ENCODE data around the gene RPLP1. TPM values are rescaled to one million over a fixed set of nuclear protein-coding genes. Genes with fewer than 3 reads are reported as not detected.

Gene RPLP1
- polyA plus RNA-seq, 1 experiment, result 722 TPM

DNA sequence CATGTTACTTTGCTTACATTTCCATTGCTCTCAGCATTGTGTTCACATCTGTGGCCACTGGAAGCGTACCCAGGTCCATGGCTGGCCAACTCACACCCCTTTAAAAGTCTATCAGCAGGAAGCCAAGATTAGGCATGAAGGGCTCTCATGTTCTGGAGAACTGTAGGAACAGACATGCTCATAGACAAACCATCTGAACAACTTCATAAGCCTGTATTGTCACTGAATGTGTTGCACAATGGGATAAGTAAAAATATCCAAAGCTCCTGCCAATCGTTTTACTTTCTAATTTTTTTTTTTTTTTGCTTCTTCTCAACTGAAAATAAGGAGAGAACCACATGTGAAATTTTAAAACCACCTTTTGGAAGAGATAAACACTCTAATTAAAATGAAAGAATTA is 6.4 kb downstream of the RPLP1 start:
- TF ChIP-seq, protein P1, sequence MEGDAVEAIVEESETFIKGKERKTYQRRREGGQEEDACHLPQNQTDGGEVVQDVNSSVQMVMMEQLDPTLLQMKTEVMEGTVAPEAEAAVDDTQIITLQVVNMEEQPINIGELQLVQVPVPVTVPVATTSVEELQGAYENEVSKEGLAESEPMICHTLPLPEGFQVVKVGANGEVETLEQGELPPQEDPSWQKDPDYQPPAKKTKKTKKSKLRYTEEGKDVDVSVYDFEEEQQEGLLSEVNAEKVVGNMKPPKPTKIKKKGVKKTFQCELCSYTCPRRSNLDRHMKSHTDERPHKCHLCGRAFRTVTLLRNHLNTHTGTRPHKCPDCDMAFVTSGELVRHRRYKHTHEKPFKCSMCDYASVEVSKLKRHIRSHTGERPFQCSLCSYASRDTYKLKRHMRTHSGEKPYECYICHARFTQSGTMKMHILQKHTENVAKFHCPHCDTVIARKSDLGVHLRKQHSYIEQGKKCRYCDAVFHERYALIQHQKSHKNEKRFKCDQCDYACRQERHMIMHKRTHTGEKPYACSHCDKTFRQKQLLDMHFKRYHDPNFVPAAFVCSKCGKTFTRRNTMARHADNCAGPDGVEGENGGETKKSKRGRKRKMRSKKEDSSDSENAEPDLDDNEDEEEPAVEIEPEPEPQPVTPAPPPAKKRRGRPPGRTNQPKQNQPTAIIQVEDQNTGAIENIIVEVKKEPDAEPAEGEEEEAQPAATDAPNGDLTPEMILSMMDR (IDR thresholded peaks at IDR 0.05; ENCODE audit: low read depth, low read length), result no peak
- H3K9me3 ChIP-seq (ENCODE audit: control insufficient read depth, insufficient read depth, low read length), result peaks cover 3% of the 10 kb centered on the region; the same call in 1 of the 2 replicates
- ChIA-PET POLR2A (no interaction called here), CTCF (interaction anchor here (0.8 kb wide), 1 partner anchor 427 kb away, joined by 3 read pairs; no protein-coding TSS in a partner anchor)
- no peak overlapping the region for H3K4me3 ChIP-seq (ENCODE audit: low read depth, low read length)
- no peak overlapping the region for H3K27ac ChIP-seq (ENCODE audit: low read depth, low read length)
- no peaks in the 10 kb centered on the region for H3K27me3 ChIP-seq (ENCODE audit: control insufficient read depth, insufficient read depth, low read length)
- DNase-seq (ENCODE audit: low read depth, low spot score), result no peak

DNA sequence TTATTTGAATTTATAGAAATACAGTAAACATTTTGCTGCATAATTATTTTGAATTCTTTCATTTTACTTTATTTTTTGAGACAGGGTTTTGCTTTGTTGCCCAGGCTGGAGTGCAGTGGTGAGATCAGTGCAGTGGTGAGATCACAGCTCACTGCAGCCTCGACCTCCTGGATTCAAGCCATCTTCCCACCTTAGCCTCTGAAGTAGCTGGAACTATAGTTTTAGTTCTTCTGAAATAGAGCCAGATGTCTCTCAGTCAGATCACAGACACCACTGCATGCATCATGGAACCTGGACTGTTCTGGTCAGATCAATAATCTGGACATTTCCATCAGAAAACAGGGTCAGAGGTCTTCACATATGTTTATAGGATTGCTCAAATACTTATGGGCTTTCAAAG is 7.9 kb downstream of the RPLP1 start:
- no peaks in the 10 kb centered on the region for H3K27me3 ChIP-seq (ENCODE audit: control insufficient read depth, insufficient read depth, low read length)
- ChIA-PET CTCF (no interaction called here), POLR2A (no interaction called here)
- TF ChIP-seq, protein P1 (IDR thresholded peaks at IDR 0.05; ENCODE audit: low read depth, low read length), result no peak
- no peak overlapping the region for H3K4me3 ChIP-seq (ENCODE audit: low read depth, low read length)
- no peak for DNase-seq (ENCODE audit: low read depth, low spot score)
- peaks cover 3% of the 10 kb centered on the region; the same call in 1 of the 2 replicates for H3K9me3 ChIP-seq (ENCODE audit: control insufficient read depth, insufficient read depth, low read length)
- no peak overlapping the region for H3K27ac ChIP-seq (ENCODE audit: low read depth, low read length)

- Histone ChIP-seq H3K9me3 (ENCODE audit: control insufficient read depth, insufficient read depth, low read length) (peaks cover 3% of the 10 kb centered on the region; the same call in 1 of the 2 replicates), H3K4me3 (ENCODE audit: low read depth, low read length) (peak overlapping the region; percentile 61), H3K27me3 (ENCODE audit: control insufficient read depth, insufficient read depth, low read length) (no peaks in the 10 kb centered on the region), H3K27ac (ENCODE audit: low read depth, low read length) (no peak overlapping the region)
- ChIA-PET POLR2A (interaction anchor here (0.7 to 2.2 kb wide), 6 partner anchors 9 to 302 kb away, joined by 3 to 63 read pairs (median 4); partner anchors contain the start of genes GLCE and RPLP1), CTCF (interaction anchor here (0.6 to 2.7 kb wide), 15 partner anchors 9 to 447 kb away, joined by 3 to 50 read pairs (median 4); partner anchors contain the start of genes KIF23 and RPLP1)
- DNase-seq (ENCODE audit: low read depth, low spot score), result no peak
- TF ChIP-seq, protein P1 (IDR thresholded peaks at IDR 0.05; ENCODE audit: low read depth, low read length), result no peak
These were observed 9.4 kb downstream of the RPLP1 start for GRCh38 chr15:69462030-69462492.

- Histone ChIP-seq H3K27ac (ENCODE audit: low read depth, low read length) (peak overlapping the region; percentile 98), H3K9me3 (ENCODE audit: control insufficient read depth, insufficient read depth, low read length) (peaks cover 3% of the 10 kb centered on the region; the same call in 1 of the 2 replicates), H3K4me3 (ENCODE audit: low read depth, low read length) (peak overlapping the region; percentile 61), H3K27me3 (ENCODE audit: control insufficient read depth, insufficient read depth, low read length) (no peaks in the 10 kb centered on the region)
- DNase-seq (ENCODE audit: low read depth, low spot score), result peak; percentile 98
- ChIA-PET POLR2A (interaction anchor here (0.7 to 2.2 kb wide), 6 partner anchors 10 to 302 kb away, joined by 3 to 63 read pairs (median 4); partner anchors contain the start of genes GLCE and RPLP1), CTCF (interaction anchor here (0.6 to 2.7 kb wide), 28 partner anchors 9 to 1205 kb away, joined by 3 to 50 read pairs (median 3); partner anchors contain the start of genes KIF23 and RPLP1)
- TF ChIP-seq, protein P1 (IDR thresholded peaks at IDR 0.05; ENCODE audit: low read depth, low read length), result peak; percentile 89
These were observed 10.0 kb downstream of the RPLP1 start for GRCh38 chr15:69462493-69463181.
